Measurements from ENCODE around the gene KIF25. TPM values are rescaled to one million over a fixed set of nuclear protein-coding genes. Genes with fewer than 3 reads are reported as not detected.

KIF25 gene
- total and polyA plus RNA-seq, 4 donors: 0.05 TPM; not detected in 3

GRCh38 chr6:167970230-167970629 lies 27.2 kb upstream of the KIF25 start:
- TF ChIP-seq MAX (IDR thresholded peaks at IDR 0.05) (no peak), ATF3 (IDR thresholded peaks at IDR 0.05) (no peak), RXRA (IDR thresholded peaks at IDR 0.05) (no peak), FOXA1 (IDR thresholded peaks at IDR 0.05) (no peak), TAF1 (conservative IDR thresholded peaks at IDR 0.05) (no peak), NR2F2 (IDR thresholded peaks at IDR 0.05) (no peak), REST (IDR thresholded peaks at IDR 0.05) (no peak), SP1 (IDR thresholded peaks at IDR 0.05) (no peak), CTCF (IDR thresholded peaks at IDR 0.05; ENCODE audit: low read depth, low read length, missing input control) (no peak), JUND (IDR thresholded peaks at IDR 0.05) (no peak), GABPA (IDR thresholded peaks at IDR 0.05 in 1 of 2, conservative IDR thresholded peaks at IDR 0.05 in 1 of 2) (no peak), FOXA2 (IDR thresholded peaks at IDR 0.05) (no peak), HNF4G (IDR thresholded peaks at IDR 0.05) (no peak), RAD21 (IDR thresholded peaks at IDR 0.05) (no peak), HNF4A (conservative IDR thresholded peaks at IDR 0.05) (no peak)
- Histone ChIP-seq H3K36me3 (ENCODE audit: control insufficient read depth in 4 of 4, insufficient read depth in 3 of 4, low read depth in 1 of 4, low read length in 3 of 4) (peaks cover 1 to 26% (median 10%) of the 10 kb centered on the region in 4 donors), H3K27ac (ENCODE audit: low read depth in 1 of 2, low read length in 2 of 2) (no peak overlapping the region), H3K4me3 (ENCODE audit: low read depth in 1 of 3, low read length in 3 of 3) (no peak overlapping the region), H3K9ac (ENCODE audit: low read depth in 1 of 2, low read length in 2 of 2) (no peak overlapping the region), H3K9me3 (ENCODE audit: control insufficient read depth in 4 of 4, low read length in 3 of 4) (no peaks in the 10 kb centered on the region), H3K27me3 (ENCODE audit: control insufficient read depth in 4 of 4, insufficient read depth in 4 of 4, low read length in 3 of 4) (no peaks in the 10 kb centered on the region), H3K4me1 (ENCODE audit: control insufficient read depth in 4 of 4, insufficient read depth in 4 of 4, low read length in 3 of 4) (peaks cover 3 to 16% (median 11%) of the 10 kb centered on the region in 4 donors)
- DNase-seq (ENCODE audit: low spot score): no peak
- WGBS: 94% methylated on average over 10 of the region's 10 CpGs

GRCh38 chr6:167972193-167972592 lies 25.3 kb upstream of the KIF25 start:
- Histone ChIP-seq H3K4me1 (ENCODE audit: control insufficient read depth in 4 of 4, insufficient read depth in 4 of 4, low read length in 3 of 4) (no peaks in the 10 kb centered on the region), H3K9ac (ENCODE audit: low read depth in 1 of 2, low read length in 2 of 2) (no peak overlapping the region), H3K27ac (ENCODE audit: low read depth in 1 of 2, low read length in 2 of 2) (no peak overlapping the region), H3K36me3 (ENCODE audit: control insufficient read depth in 4 of 4, insufficient read depth in 3 of 4, low read depth in 1 of 4, low read length in 3 of 4) (peaks cover 0 to 22% (median 9%) of the 10 kb centered on the region in 4 donors), H3K27me3 (ENCODE audit: control insufficient read depth in 4 of 4, insufficient read depth in 4 of 4, low read length in 3 of 4) (no peaks in the 10 kb centered on the region), H3K9me3 (ENCODE audit: control insufficient read depth in 4 of 4, low read length in 3 of 4) (no peaks in the 10 kb centered on the region), H3K4me3 (ENCODE audit: low read depth in 1 of 3, low read length in 3 of 3) (no peak overlapping the region)
- no peak for TF ChIP-seq RXRA (IDR thresholded peaks at IDR 0.05)
- no peak for TF ChIP-seq YY1 (IDR thresholded peaks at IDR 0.05)
- no peak for TF ChIP-seq TAF1 (conservative IDR thresholded peaks at IDR 0.05)
- no peak for TF ChIP-seq REST (IDR thresholded peaks at IDR 0.05)
- no peak for TF ChIP-seq FOXA1 (IDR thresholded peaks at IDR 0.05)
- no peak for TF ChIP-seq HNF4G (IDR thresholded peaks at IDR 0.05)
- TF ChIP-seq RAD21 (IDR thresholded peaks at IDR 0.05): no peak
- TF ChIP-seq SP1 (IDR thresholded peaks at IDR 0.05): no peak
- TF ChIP-seq FOXA2 (IDR thresholded peaks at IDR 0.05): no peak
- TF ChIP-seq MAX (IDR thresholded peaks at IDR 0.05): no peak
- WGBS: 97% methylated on average over 10 of the region's 10 CpGs
- DNase-seq (ENCODE audit: low spot score): no peak
